RWPE1 (cell line): ENCODE data around the gene NFIB.

Experiments
- CTCF ChIA-PET: fragments of 350-600 bp; sonication (Branson Sonifier 250); formaldehyde crosslinking; extraction: SDS; loops from one replicate; lab custom pipeline; 2021; lab: Yijun Ruan, JAX
- POLR2A ChIA-PET: fragments of 400-600 bp; formaldehyde crosslinking; extraction: SDS; loops from one replicate; lab custom pipeline; 2020; ENCODE audit warnings: antibody characterized with exemption; ENCODE audit not compliant: low non-redundant PET; lab: Yijun Ruan, JAX
- DNase-seq: peaks from one replicate; pipeline ENCODE4 v3.0.0; 2012; ENCODE audit warnings: low spot score
- H3K27ac ChIP-seq: fragments of 450-650 bp; 2 replicates; pipeline ENCODE4 v1.5.1; 2017
- CTCF ChIP-seq: fragments of 450-650 bp; conservative IDR thresholded peaks from 2 replicates; pipeline ENCODE4 v1.5.1; 2017; ENCODE audit warnings: low read depth, mild to moderate bottlenecking

NFIB gene

GRCh38 chr9:14214693-14215092 lies 99.2 kb downstream of the NFIB start:
- ChIA-PET CTCF (no interaction called here), POLR2A (no interaction called here)
- H3K27ac ChIP-seq: no peak overlapping the region
- DNase-seq: no peak
- no peak for TF ChIP-seq CTCF

GRCh38 chr9:14214065-14214684 lies 99.8 kb downstream of the NFIB start:
- no peak for TF ChIP-seq CTCF
- ChIA-PET POLR2A (no interaction called here), CTCF (no interaction called here)
- peak overlapping the region; percentile 35; the same call in 1 of the 2 replicates for H3K27ac ChIP-seq
- no peak for DNase-seq

GRCh38 chr9:14213504-14213903 lies 100.4 kb downstream of the NFIB start:
- TF ChIP-seq CTCF: no peak
- CTCF ChIA-PET: no interaction called here
- POLR2A ChIA-PET: no interaction called here
- no peak for DNase-seq
- no peak overlapping the region for H3K27ac ChIP-seq

- ChIA-PET CTCF (no interaction called here), POLR2A (no interaction called here)
- DNase-seq: no peak
- H3K27ac ChIP-seq: no peak overlapping the region
- no peak for TF ChIP-seq CTCF
Measured at GRCh38 chr9:14212697-14213420, 101.1 kb downstream of the NFIB start.

DNA sequence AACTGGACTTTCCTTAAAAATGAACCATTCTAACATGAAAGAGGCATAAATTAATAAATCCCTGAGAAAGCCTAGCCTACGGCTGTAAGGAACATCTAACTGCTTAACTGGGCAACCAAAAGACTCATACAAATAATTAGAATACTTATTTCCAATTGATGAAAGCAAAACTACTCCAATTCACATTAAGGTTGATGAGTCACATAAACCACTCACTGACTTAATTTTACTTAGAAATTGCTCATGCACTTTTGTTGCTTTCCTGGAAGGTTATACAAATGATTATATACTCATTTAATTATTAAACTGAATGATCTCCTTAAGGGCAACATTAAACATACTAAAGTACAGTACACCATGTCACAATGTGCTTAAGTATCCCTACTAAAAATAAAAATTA lies 101.9 kb downstream of the NFIB start:
- no peak for TF ChIP-seq CTCF
- CTCF ChIA-PET: no interaction called here
- POLR2A ChIA-PET: no interaction called here
- peak; percentile 13 for DNase-seq
- no peak overlapping the region for H3K27ac ChIP-seq

DNA sequence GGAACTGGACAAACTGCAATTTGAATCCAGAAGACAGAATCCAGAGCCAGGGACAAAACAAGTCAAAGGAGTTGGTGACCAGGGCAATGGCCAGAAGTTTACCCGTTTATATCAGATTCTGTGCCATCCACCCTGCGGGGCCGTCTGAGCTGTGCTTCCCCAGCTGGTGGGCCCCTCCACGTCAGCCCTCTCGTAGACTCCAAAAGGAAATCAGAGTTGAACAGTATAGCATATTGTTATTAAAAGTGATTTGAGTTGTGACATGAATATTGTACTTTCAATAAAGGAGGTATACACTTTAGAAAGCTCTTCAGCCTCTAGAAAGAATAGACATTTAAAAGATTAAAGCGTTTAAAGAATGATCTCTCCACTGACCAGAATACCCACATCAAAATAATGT lies 102.4 kb downstream of the NFIB start:
- no peak for TF ChIP-seq CTCF
- CTCF ChIA-PET: no interaction called here
- POLR2A ChIA-PET: no interaction called here
- no peak for DNase-seq
- H3K27ac ChIP-seq: no peak overlapping the region
